NCI-H1092 treated with DMSO at 0.1 percent for 48 hours (cell line): ENCODE measurements around the gene HSD17B14.
"Not testable (repeated sequence)": the region's sequence is repeated elsewhere in the genome, so short reads cannot be mapped to it uniquely, and the experiment has no call there.

Experiments used
- DNase-seq: peaks from one replicate; lab custom pipeline; 2025; lab: John Stamatoyannopoulos, UW

HSD17B14 gene

GRCh38 chr19:48836089-48837017 lies at the start of gene HSD17B14:
HSD17B14 (minus strand) TSS chr19:48836491; CDS start chr19:48836411, 80 bp downstream.
- no peak for DNase-seq

DNA sequence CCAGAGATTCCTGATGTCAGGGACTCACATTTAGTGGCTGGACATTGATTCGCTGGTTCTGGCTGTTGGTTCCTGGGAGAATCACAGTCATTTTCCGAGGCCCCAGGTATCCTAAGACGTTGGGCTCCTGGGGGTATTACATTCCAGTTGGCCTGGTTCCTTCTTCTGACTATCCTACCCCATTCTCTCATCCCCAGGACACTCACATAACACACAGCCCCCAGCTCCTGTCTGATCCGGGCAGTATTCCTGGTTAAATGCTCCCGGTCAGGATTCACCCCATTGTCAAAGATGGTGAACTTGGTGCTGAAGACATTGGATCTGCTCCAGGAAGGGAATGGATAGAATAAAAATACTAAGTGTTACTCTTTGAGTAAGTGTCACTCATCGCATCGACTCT lies 47.4 kb upstream of the HSD17B14 start:
- DNase-seq, result no peak

DNA sequence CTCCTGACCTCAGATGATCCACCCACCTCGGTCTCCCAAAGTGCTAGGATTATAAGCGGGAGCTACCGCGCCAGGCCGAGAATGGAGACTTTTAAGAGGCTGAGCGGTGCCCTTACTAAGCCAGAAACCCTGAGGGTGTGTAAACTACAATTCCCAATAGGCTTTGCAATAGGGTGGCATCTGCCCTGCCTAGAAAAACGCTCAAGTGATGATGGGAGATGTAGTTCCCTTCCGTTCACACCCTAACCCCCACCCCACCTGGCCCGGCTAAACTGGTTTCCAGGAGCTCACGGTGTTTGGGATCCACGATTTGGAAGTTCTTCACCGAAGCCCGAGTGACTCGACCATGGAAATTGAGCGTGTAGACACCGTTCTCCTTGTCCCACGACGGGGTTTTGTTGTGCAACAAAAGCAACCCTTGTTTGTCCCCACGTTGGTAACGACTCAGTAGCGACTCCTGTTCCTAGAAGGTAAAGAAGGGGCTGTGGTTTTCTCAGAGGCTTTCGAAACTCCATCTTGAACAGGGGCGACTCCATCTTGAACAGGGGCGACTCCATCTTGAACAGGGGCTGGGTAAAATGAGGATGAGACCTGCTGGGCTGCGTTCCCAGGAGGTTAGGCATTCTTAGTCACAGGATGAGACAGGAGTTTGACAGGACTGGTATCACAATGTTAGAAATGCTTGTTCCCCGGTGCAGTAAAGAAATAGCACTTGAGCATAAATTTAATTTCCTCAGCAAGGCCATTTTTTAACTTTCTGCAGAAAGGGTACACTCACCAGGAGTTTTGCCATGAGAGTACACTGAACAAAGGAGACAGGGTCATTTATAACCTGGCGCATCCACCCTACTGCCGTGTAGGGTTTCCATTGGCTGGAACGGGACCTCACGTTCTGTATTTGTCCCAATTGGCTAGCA lies 45.7 kb upstream of the HSD17B14 start:
- DNase-seq, result no peak

DNA sequence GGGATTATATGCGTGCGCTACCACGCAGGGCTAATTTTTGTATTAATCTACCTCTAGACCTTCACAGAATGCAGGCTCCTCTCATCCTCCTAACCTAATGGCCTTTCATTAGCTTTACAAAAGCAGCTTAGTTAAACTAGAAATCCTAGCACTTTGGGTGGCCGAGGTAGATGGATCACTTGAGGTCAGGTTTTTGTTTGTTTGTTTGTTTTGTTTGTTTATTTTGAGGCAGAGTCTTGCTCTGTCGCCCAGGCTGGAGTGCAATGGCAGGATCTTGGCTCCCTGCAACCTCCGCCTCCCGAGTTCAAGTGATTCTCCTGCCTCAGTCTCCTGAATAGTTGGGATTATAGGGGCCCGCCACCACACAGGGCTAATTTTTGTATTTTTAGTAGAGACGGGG lies 43.4 kb upstream of the HSD17B14 start:
- DNase-seq, result not testable (repeated sequence)

- no peak for DNase-seq
Observed at GRCh38 chr19:48879025-48879637, 42.8 kb upstream of the HSD17B14 start.

- no peak for DNase-seq
Observed at GRCh38 chr19:48878196-48879024, 42.1 kb upstream of the HSD17B14 start.

GRCh38 chr19:48877855-48878195 lies 41.5 kb upstream of the HSD17B14 start:
- DNase-seq, result no peak

- DNase-seq, result not testable (repeated sequence)
Observed at GRCh38 chr19:48876043-48876981, 40.0 kb upstream of the HSD17B14 start.

DNA sequence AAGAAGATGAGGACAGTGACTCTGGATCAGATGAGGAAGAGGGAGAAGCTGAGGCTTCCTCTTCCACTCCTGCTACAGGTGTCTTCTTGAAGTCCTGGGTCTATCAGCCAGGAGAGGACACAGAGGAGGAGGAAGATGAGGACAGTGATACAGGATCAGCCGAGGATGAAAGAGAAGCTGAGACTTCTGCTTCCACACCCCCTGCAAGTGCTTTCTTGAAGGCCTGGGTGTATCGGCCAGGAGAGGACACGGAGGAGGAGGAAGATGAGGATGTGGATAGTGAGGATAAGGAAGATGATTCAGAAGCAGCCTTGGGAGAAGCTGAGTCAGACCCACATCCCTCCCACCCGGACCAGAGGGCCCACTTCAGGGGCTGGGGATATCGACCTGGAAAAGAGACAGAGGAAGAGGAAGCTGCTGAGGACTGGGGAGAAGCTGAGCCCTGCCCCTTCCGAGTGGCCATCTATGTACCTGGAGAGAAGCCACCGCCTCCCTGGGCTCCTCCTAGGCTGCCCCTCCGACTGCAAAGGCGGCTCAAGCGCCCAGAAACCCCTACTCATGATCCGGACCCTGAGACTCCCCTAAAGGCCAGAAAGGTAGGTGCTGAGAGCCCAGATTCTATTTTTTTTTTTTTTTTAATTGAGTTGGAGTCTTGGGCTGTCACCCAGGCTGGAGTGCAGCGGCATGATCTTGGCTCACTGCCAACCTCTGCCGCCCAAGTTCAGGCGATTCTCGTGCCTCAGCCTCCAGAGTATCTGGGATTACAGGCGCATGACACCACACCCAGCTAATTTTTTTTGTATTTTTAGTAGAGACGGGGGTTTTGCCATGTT lies 38.2 kb upstream of the HSD17B14 start:
- no peak for DNase-seq

DNA sequence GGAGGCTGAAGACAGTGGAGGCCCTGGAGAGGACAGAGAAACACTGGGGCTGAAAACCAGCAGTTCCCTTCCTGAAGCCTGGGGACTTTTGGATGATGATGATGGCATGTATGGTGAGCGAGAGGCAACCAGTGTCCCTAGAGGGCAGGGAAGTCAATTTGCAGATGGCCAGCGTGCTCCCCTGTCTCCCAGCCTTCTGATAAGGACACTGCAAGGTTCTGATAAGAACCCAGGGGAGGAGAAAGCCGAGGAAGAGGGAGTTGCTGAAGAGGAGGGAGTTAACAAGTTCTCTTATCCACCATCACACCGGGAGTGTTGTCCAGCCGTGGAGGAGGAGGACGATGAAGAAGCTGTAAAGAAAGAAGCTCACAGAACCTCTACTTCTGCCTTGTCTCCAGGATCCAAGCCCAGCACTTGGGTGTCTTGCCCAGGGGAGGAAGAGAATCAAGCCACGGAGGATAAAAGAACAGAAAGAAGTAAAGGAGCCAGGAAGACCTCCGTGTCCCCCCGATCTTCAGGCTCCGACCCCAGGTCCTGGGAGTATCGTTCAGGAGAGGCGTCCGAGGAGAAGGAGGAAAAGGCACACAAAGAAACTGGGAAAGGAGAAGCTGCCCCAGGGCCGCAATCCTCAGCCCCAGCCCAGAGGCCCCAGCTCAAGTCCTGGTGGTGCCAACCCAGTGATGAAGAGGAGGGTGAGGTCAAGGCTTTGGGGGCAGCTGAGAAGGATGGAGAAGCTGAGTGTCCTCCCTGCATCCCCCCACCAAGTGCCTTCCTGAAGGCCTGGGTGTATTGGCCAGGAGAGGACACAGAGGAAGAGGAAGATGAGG lies 37.4 kb upstream of the HSD17B14 start:
- no peak for DNase-seq

GRCh38 chr19:48872884-48873475 lies 36.7 kb upstream of the HSD17B14 start:
- DNase-seq, result no peak

DNA sequence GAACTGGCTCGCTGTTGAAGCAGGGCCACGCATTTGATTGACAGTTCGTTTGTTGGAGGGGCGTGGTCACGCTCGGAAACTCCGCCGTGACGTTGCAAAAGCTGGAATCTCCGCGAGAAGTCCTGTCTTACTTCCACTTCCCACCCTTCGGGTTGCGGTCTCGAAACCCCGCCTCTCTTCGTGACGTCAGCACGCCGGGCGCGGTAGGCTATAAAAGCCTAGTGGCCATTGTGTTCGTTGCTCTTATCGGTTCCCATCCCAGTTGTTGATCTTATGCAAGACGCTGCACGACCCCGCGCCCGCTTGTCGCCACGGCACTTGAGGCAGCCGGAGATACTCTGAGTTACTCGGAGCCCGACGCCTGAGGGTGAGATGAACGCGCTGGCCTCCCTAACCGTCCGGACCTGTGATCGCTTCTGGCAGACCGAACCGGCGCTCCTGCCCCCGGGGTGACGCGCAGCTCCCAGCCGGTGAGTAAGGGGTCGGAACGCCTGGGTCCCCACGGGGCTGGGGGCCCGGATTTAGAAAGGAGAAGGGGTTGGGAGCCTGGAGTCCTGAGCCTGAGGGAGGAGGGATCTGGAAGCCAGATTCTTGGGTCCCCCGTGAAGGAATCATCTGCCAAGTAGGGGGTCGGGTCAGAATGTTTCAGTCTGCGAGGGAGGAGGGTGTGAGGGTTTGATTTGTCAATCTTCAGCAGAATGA lies 36.0 kb upstream of the HSD17B14 start, which contains the start of gene PPP1R15A:
TSS of gene PPP1R15A (plus strand) at position 240 of the 702 bp plus-strand sequence. CDS start 813 bp downstream, outside the sequence.
- peak; percentile 93 for DNase-seq

DNA sequence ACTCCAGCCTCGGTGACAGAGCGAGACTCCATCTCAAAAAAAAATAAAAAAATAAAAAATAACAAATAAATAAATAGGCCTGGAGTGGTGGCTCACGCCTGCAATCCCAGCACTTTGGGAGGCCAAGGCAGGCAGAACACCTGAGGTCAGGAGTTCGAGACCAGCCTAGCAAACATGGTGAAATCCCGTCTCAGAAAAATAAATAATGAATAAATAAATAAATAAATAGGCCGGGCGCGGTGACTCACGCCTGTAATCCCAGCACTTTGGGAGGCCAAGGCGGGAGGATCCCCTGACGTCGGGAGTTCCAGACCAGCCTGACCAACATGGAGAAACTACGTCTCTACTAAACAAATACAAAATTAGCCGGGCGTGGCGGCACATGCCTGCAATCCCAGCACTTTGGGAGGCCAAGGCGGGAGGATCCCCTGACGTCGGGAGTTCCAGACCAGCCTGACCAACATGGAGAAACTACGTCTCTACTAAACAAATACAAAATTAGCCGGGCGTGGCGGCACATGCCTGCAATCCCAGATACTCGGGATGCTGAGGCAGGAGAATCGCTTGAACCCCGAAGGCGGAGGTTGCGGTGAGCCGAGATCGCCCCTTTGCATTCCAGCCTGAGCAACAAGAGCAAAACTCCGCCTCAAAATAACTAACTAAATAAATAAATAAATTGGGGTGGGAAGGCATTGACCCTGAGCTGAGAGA lies 35.3 kb upstream of the HSD17B14 start:
- not testable (repeated sequence) for DNase-seq

- DNase-seq, result no peak
Observed at GRCh38 chr19:48870048-48870447, 33.8 kb upstream of the HSD17B14 start.

- DNase-seq, result no peak
Observed at GRCh38 chr19:48868114-48868886, 32.0 kb upstream of the HSD17B14 start, which contains the start of gene PLEKHA4. PLEKHA4 (minus strand) TSS chr19:48868617; CDS start chr19:48867620, 997 bp downstream.

DNA sequence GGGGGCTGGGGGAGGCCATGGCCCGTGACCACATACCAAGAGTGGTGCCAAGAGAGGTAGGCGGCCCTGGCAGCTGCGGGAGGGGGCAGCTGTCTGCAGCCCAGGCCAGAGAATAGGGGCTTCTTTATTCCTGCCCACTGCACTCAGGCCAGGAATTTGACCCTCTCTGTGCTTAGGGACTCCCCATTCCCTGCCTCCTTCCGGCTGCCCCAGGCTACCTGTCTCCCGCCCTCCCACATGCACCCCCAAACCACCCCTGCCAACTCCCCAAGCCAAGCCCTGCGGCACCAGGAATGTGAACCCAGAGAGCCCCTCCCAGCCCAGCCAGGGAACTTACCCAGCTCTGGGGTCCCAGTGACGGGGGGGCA lies 31.4 kb upstream of the HSD17B14 start:
- no peak for DNase-seq
